GM12878 (cell line): ENCODE data around the gene SEMA5B.

Source experiments
- CBX3 ChIP-seq: fragments of 200-600 bp; sonication (generic); IDR thresholded peaks from 2 replicates; pipeline ENCODE4 v1.6.1; 2016; ENCODE audit warnings: low read depth, borderline replicate concordance
- RAD51 ChIP-seq: fragments of 450-650 bp; IDR thresholded peaks from 2 replicates; pipeline ENCODE4 v1.6.1; 2016; ENCODE audit warnings: moderate library complexity, mild to moderate bottlenecking, inconsistent platforms
- ZBTB33 ChIP-seq: fragments of 450-650 bp; IDR thresholded peaks from 2 replicates; pipeline ENCODE4 v1.6.1; 2017; ENCODE audit warnings: mild to moderate bottlenecking

DNA sequence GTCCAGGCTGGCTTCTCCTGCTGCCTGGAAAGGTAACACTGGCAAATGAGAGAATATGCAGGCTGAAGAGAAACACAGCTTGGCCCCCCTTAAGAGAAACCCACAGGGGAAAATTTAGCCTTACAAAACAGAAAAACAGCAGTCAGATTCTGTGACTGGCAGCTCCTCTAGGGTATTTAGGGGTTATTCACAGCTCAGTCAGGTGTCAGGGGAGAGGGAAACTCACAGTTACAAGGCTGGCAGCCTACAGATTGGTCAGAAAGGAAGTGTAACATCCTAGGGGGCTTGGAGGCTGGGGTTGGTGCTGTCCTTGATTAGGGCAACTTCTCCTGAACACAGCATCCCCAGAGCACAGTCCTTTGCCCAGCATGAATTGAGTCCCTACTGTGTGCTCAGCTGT lies 81.4 kb downstream of the SEMA5B start:
- TF ChIP-seq RAD51 (no peak), ZBTB33 (no peak), CBX3 (no peak)
